Left lung (tissue), 10 donors: ENCODE data around the gene MGAT4B. TPM values are rescaled to one million over a fixed set of nuclear protein-coding genes. Genes with fewer than 3 reads are reported as not detected.
A peak's percentile ranks its signal among the peaks of the same experiment; 100 is the strongest.
"Not testable (repeated sequence)": the region's sequence is repeated elsewhere in the genome, so short reads cannot be mapped to it uniquely, and the experiment has no call there.

Source experiments
- ATAC-seq: fragments of 200-7000 bp; cut with Tn5 transposase; one replicate; pipeline ENCODE4 v1.9.1; 2020; ENCODE audit warnings: moderate library complexity
- DNase-seq, 4 donors: peaks; one replicate each; pipeline ENCODE4 v3.0.0-alpha.2; 2013 to 2020
- H3K27ac ChIP-seq, 2 donors: fragments of 200-600 bp; sonication (generic) in 1 of 2; one replicate each; pipeline versions ENCODE4 v1.5.0 to v1.8.0; 2020 to 2021
- H3K27me3 ChIP-seq, 2 donors: fragments of 200-600 bp; sonication (generic) in 1 of 2; one replicate each; pipeline versions ENCODE4 v1.5.0 to v1.8.0; 2020 to 2021
- H3K36me3 ChIP-seq, 2 donors: fragments of 200-600 bp; sonication (generic) in 1 of 2; one replicate each; pipeline versions ENCODE4 v1.5.0 to v1.8.0; 2020 to 2021
- H3K4me1 ChIP-seq, 2 donors: fragments of 200-600 bp; one replicate each; pipeline ENCODE4 v1.8.0; 2021
- H3K4me3 ChIP-seq, 2 donors: fragments of 200-600 bp; sonication (generic) in 1 of 2; one replicate each; pipeline versions ENCODE4 v1.5.0 to v1.8.0; 2020 to 2021; ENCODE audit warnings: mild to moderate bottlenecking in 1 of 2
- H3K9me3 ChIP-seq, 2 donors: fragments of 200-600 bp; sonication (generic) in 1 of 2; one replicate each; pipeline versions ENCODE4 v1.5.0 to v1.8.0; 2020 to 2021
- CTCF ChIP-seq, 2 donors: fragments of 200-600 bp; sonication (generic) in 1 of 2; IDR thresholded peaks; one replicate each; pipeline versions ENCODE4 v1.5.0 to v1.8.0; 2021; ENCODE audit warnings: antibody characterized with exemption in 2 of 2
- intact Hi-C, 2 donors: fragments of 100-400 bp; cut with DNase I; formaldehyde crosslinking; loops; one replicate each; pipeline versions ENCODE4 v1.11.2 to v1.14.2; 2022
- polyA plus RNA-seq, 6 donors: library from polyadenylated mRNA; unstranded; fragments of 120-200 nt; gene quantifications; one replicate each; pipeline ENCODE4 v1.2.1, GENCODE V29; 2013; ENCODE audit not compliant: insufficient read length in 6 of 6
- total RNA-seq, 2 donors: library from RNA; stranded (reverse); fragmentation: NEBNext Ultra II Directional; extraction: Animal tissue kit (Norgen Biotek cat#: 25700); gene quantifications; one replicate each; pipeline ENCODE4 v1.2.1, GENCODE V29; 2021
- donor health status: DM: no; HTN: yes; CAD: no.
- donor health status: DM: no; HTN: no; CAD: no.

Gene MGAT4B
- total and polyA plus RNA-seq, 8 donors: 90.5 to 191 (median 108) TPM

GRCh38 chr5:179836225-179837019 is 29.8 kb upstream of the MGAT4B start:
- no peak for TF ChIP-seq CTCF (IDR thresholded peaks at IDR 0.05)
- ATAC-seq (peak; percentile 31), DNase-seq (peak in 2 of 4 donors; percentile 31 to 61)
- H3K36me3 ChIP-seq: peaks cover 12 to 95% of the 10 kb centered on the region in 2 donors
- H3K27me3 ChIP-seq: no peaks in the 10 kb centered on the region
- H3K4me3 ChIP-seq: no peak overlapping the region
- intact Hi-C loops: no loop called here
- peak overlapping the region; percentile 19 to 46 for H3K27ac ChIP-seq
- peaks cover 0 to 14% of the 10 kb centered on the region in 2 donors for H3K4me1 ChIP-seq
- no peaks in the 10 kb centered on the region for H3K9me3 ChIP-seq

GRCh38 chr5:179834871-179835270 is 28.2 kb upstream of the MGAT4B start:
- Histone ChIP-seq H3K36me3 (peaks cover 12 to 97% of the 10 kb centered on the region in 2 donors), H3K4me1 (peaks cover 0 to 14% of the 10 kb centered on the region in 2 donors)
- H3K9me3 ChIP-seq, ATAC-seq, H3K27me3 ChIP-seq, H3K27ac ChIP-seq, H3K4me3 ChIP-seq, intact Hi-C loops: not testable (repeated sequence)
- peak in 1 of 4 donors; percentile 35 for DNase-seq

- no peak for TF ChIP-seq CTCF (IDR thresholded peaks at IDR 0.05)
- peak; percentile 20 for ATAC-seq
- Histone ChIP-seq H3K27ac (no peak overlapping the region), H3K36me3 (peaks cover 12 to 97% of the 10 kb centered on the region in 2 donors), H3K4me1 (peaks cover 0 to 14% of the 10 kb centered on the region in 2 donors), H3K27me3 (no peaks in the 10 kb centered on the region), H3K4me3 (no peak overlapping the region), H3K9me3 (no peaks in the 10 kb centered on the region)
- peak in 1 of 4 donors; percentile 45 for DNase-seq
- intact Hi-C loops: no loop called here
These were observed 27.5 kb upstream of the MGAT4B start for GRCh38 chr5:179834120-179834519.

- H3K4me3 ChIP-seq: no peak overlapping the region
- TF ChIP-seq CTCF (IDR thresholded peaks at IDR 0.05): no peak
- intact Hi-C loops: no loop called here
- ATAC-seq (no peak), DNase-seq (no peak)
- H3K27me3 ChIP-seq: no peaks in the 10 kb centered on the region
- peaks cover 12 to 97% of the 10 kb centered on the region in 2 donors for H3K36me3 ChIP-seq
- peaks cover 0 to 14% of the 10 kb centered on the region in 2 donors for H3K4me1 ChIP-seq
- no peak overlapping the region for H3K27ac ChIP-seq
- no peaks in the 10 kb centered on the region for H3K9me3 ChIP-seq
These were observed 27.0 kb upstream of the MGAT4B start for GRCh38 chr5:179833709-179834070.

GRCh38 chr5:179833056-179833708 is 26.5 kb upstream of the MGAT4B start:
- ATAC-seq: no peak
- peak in 1 of 4 donors; percentile 75 for DNase-seq
- intact Hi-C loops: no loop called here
- no peak overlapping the region for H3K27ac ChIP-seq
- H3K36me3 ChIP-seq: peaks cover 12 to 97% of the 10 kb centered on the region in 2 donors
- TF ChIP-seq CTCF (IDR thresholded peaks at IDR 0.05): no peak
- no peak overlapping the region for H3K4me3 ChIP-seq
- H3K4me1 ChIP-seq: peaks cover 0 to 14% of the 10 kb centered on the region in 2 donors
- H3K9me3 ChIP-seq: no peaks in the 10 kb centered on the region
- H3K27me3 ChIP-seq: no peaks in the 10 kb centered on the region
